Central memory CD8-positive, alpha-beta T cell (primary cell): ENCODE results near the gene CDC14B.
"Not testable (repeated sequence)": the region's sequence is repeated elsewhere in the genome, so short reads cannot be mapped to it uniquely, and the experiment has no call there.

Source experiments
- ATAC-seq: fragments of 150-1000 bp; cut with Tn5 transposase; replicated peaks from 2 replicates; pipeline ENCODE4 v1.10.0; 2022; ENCODE audit warnings: mild to moderate bottlenecking, moderate FRiP score, moderate number of reproducible peaks; ENCODE audit not compliant: poor library complexity, severe bottlenecking; ENCODE audit errors: extremely low read depth
- DNase-seq, 2 donors: peaks; one replicate each; pipeline ENCODE4 v3.0.0; 2021; ENCODE audit warnings: low spot score in 2 of 2
- H3K27ac Mint-ChIP-seq: one replicate; pipeline ENCODE4 v1.8.0; 2022; ENCODE audit warnings: low read depth, mild to moderate bottlenecking, moderate library complexity, mixed read lengths
- H3K27me3 Mint-ChIP-seq: one replicate; pipeline ENCODE4 v1.8.0; 2022; ENCODE audit warnings: mixed read lengths
- H3K36me3 Mint-ChIP-seq: one replicate; pipeline ENCODE4 v1.8.0; 2022; ENCODE audit warnings: mild to moderate bottlenecking, moderate library complexity, mixed read lengths; ENCODE audit not compliant: insufficient read depth
- H3K4me1 Mint-ChIP-seq: one replicate; pipeline ENCODE4 v1.8.0; 2022; ENCODE audit warnings: mixed read lengths
- H3K4me3 Mint-ChIP-seq: one replicate; pipeline ENCODE4 v1.8.0; 2022; ENCODE audit warnings: mild to moderate bottlenecking, moderate library complexity, mixed read lengths
- H3K9me3 Mint-ChIP-seq: one replicate; pipeline ENCODE4 v1.8.0; 2022; ENCODE audit warnings: mixed read lengths

The CDC14B gene

GRCh38 chr9:96603305-96604003 is 16.2 kb downstream of the CDC14B start:
- H3K4me1 Mint-ChIP-seq = no peaks in the 10 kb centered on the region
- DNase-seq (no peak), ATAC-seq (no peak)
- no peak overlapping the region for H3K27ac Mint-ChIP-seq
- no peaks in the 10 kb centered on the region for H3K9me3 Mint-ChIP-seq
- peaks cover 20% of the 10 kb centered on the region for H3K27me3 Mint-ChIP-seq
- H3K36me3 Mint-ChIP-seq = no peaks in the 10 kb centered on the region
- H3K4me3 Mint-ChIP-seq = no peak overlapping the region

GRCh38 chr9:96599298-96599697 is 20.3 kb downstream of the CDC14B start:
- ATAC-seq (no peak), DNase-seq (no peak)
- no peaks in the 10 kb centered on the region for H3K36me3 Mint-ChIP-seq
- H3K27me3 Mint-ChIP-seq = peaks cover 16% of the 10 kb centered on the region
- no peaks in the 10 kb centered on the region for H3K4me1 Mint-ChIP-seq
- no peaks in the 10 kb centered on the region for H3K9me3 Mint-ChIP-seq
- no peak overlapping the region for H3K27ac Mint-ChIP-seq
- H3K4me3 Mint-ChIP-seq = no peak overlapping the region

GRCh38 chr9:96596601-96597111 is 23.0 kb downstream of the CDC14B start:
- Mint-ChIP-seq H3K9me3 (no peaks in the 10 kb centered on the region), H3K27ac (no peak overlapping the region), H3K4me1 (no peaks in the 10 kb centered on the region), H3K27me3 (peaks cover 35% of the 10 kb centered on the region), H3K36me3 (no peaks in the 10 kb centered on the region), H3K4me3 (no peak overlapping the region)
- DNase-seq (no peak), ATAC-seq (no peak)

GRCh38 chr9:96587338-96588315 is 32.0 kb downstream of the CDC14B start:
- Mint-ChIP-seq H3K27me3 (peaks cover 26% of the 10 kb centered on the region), H3K36me3 (no peaks in the 10 kb centered on the region), H3K27ac (no peak overlapping the region), H3K9me3 (no peaks in the 10 kb centered on the region), H3K4me3 (no peak overlapping the region), H3K4me1 (no peaks in the 10 kb centered on the region)
- DNase-seq = no peak
- ATAC-seq = no peak

GRCh38 chr9:96585426-96585825 is 34.2 kb downstream of the CDC14B start:
- DNase-seq (no peak), ATAC-seq (no peak)
- Mint-ChIP-seq H3K4me3 (no peak overlapping the region), H3K4me1 (no peaks in the 10 kb centered on the region), H3K27ac (no peak overlapping the region), H3K27me3 (peaks cover 9% of the 10 kb centered on the region), H3K36me3 (no peaks in the 10 kb centered on the region), H3K9me3 (no peaks in the 10 kb centered on the region)

- H3K36me3 Mint-ChIP-seq, H3K27ac Mint-ChIP-seq, H3K4me3 Mint-ChIP-seq, ATAC-seq, H3K9me3 Mint-ChIP-seq, H3K4me1 Mint-ChIP-seq, H3K27me3 Mint-ChIP-seq, DNase-seq: not testable (repeated sequence)
Measured at GRCh38 chr9:96582199-96582598, 37.4 kb downstream of the CDC14B start.

GRCh38 chr9:96581786-96582185 is 37.9 kb downstream of the CDC14B start:
- H3K27me3 Mint-ChIP-seq = no peaks in the 10 kb centered on the region
- no peak overlapping the region for H3K4me3 Mint-ChIP-seq
- H3K27ac Mint-ChIP-seq = no peak overlapping the region
- no peaks in the 10 kb centered on the region for H3K4me1 Mint-ChIP-seq
- DNase-seq = no peak
- peaks cover 2% of the 10 kb centered on the region for H3K36me3 Mint-ChIP-seq
- no peaks in the 10 kb centered on the region for H3K9me3 Mint-ChIP-seq
- no peak for ATAC-seq

GRCh38 chr9:96581301-96581700 is 38.3 kb downstream of the CDC14B start:
- Mint-ChIP-seq H3K4me1 (no peaks in the 10 kb centered on the region), H3K27ac (no peak overlapping the region), H3K9me3 (no peaks in the 10 kb centered on the region), H3K4me3 (no peak overlapping the region), H3K36me3 (peaks cover 2% of the 10 kb centered on the region), H3K27me3 (no peaks in the 10 kb centered on the region)
- DNase-seq = no peak
- ATAC-seq = no peak

GRCh38 chr9:96574931-96575351 is 44.7 kb downstream of the CDC14B start:
- Mint-ChIP-seq H3K27ac (no peak overlapping the region), H3K36me3 (peaks cover 3% of the 10 kb centered on the region), H3K4me1 (no peaks in the 10 kb centered on the region), H3K9me3 (no peaks in the 10 kb centered on the region), H3K4me3 (no peak overlapping the region), H3K27me3 (peaks cover 11% of the 10 kb centered on the region)
- DNase-seq = no peak
- no peak for ATAC-seq

GRCh38 chr9:96574455-96574854 is 45.2 kb downstream of the CDC14B start:
- Mint-ChIP-seq H3K9me3 (no peaks in the 10 kb centered on the region), H3K4me1 (no peaks in the 10 kb centered on the region), H3K4me3 (no peak overlapping the region), H3K27ac (no peak overlapping the region), H3K36me3 (peaks cover 3% of the 10 kb centered on the region), H3K27me3 (peaks cover 11% of the 10 kb centered on the region)
- DNase-seq (no peak), ATAC-seq (no peak)

- Mint-ChIP-seq H3K9me3 (no peaks in the 10 kb centered on the region), H3K36me3 (peaks cover 8% of the 10 kb centered on the region), H3K27me3 (no peaks in the 10 kb centered on the region), H3K4me3 (peak overlapping the region; percentile 87), H3K27ac (peak overlapping the region; percentile 79), H3K4me1 (peaks cover 25% of the 10 kb centered on the region)
- DNase-seq (no peak), ATAC-seq (peak; percentile 45)
Measured at GRCh38 chr9:96567203-96567700, 52.4 kb downstream of the CDC14B start.

- H3K4me3 Mint-ChIP-seq = peak overlapping the region; percentile 87
- peak overlapping the region; percentile 79 for H3K27ac Mint-ChIP-seq
- peak; percentile 60 to 64 for DNase-seq
Measured at GRCh38 chr9:96566498-96567202, 53.0 kb downstream of the CDC14B start.

More at GRCh38 chr9:96566498-96567202, 53.0 kb downstream of the CDC14B start:
- Mint-ChIP-seq H3K4me1 (peaks cover 25% of the 10 kb centered on the region), H3K9me3 (no peaks in the 10 kb centered on the region), H3K27me3 (no peaks in the 10 kb centered on the region), H3K36me3 (peaks cover 8% of the 10 kb centered on the region)
- peak; percentile 88 for ATAC-seq
